HTERT RPE-1 (cell line): ENCODE data around the gene TNFRSF11A.

Source experiments
- in situ Hi-C: fragments of 300-500 bp; cut with MboI; formaldehyde crosslinking; loops from 4 replicates; pipeline ENCODE4 v1.14.3; 2020; ENCODE audit warnings: low sequenced_read_pairs

Gene TNFRSF11A

GRCh38 chr18:62341473-62341872 lies 16.4 kb downstream of the TNFRSF11A start:
- in situ Hi-C loops: no loop called here

- in situ Hi-C loops: no loop called here
Observed at GRCh38 chr18:62342884-62343283, 17.8 kb downstream of the TNFRSF11A start.

GRCh38 chr18:62343316-62343715 lies 18.2 kb downstream of the TNFRSF11A start:
- in situ Hi-C loops: no loop called here

GRCh38 chr18:62345909-62346308 lies 20.8 kb downstream of the TNFRSF11A start:
- in situ Hi-C loops: no loop called here

- in situ Hi-C loops: no loop called here
Observed at GRCh38 chr18:62346333-62347088, 21.4 kb downstream of the TNFRSF11A start.

GRCh38 chr18:62347089-62347506 lies 22.0 kb downstream of the TNFRSF11A start:
- in situ Hi-C loops: no loop called here

GRCh38 chr18:62348474-62348873 lies 23.4 kb downstream of the TNFRSF11A start:
- in situ Hi-C loops: no loop called here

GRCh38 chr18:62353170-62353569 lies 28.1 kb downstream of the TNFRSF11A start:
- in situ Hi-C loops: no loop called here

- in situ Hi-C loops: no loop called here
Observed at GRCh38 chr18:62354151-62354550, 29.0 kb downstream of the TNFRSF11A start.

GRCh38 chr18:62357079-62357719 lies 32.1 kb downstream of the TNFRSF11A start:
- in situ Hi-C loops: no loop called here

- in situ Hi-C loops: no loop called here
Observed at GRCh38 chr18:62360805-62361204, 35.7 kb downstream of the TNFRSF11A start.

- in situ Hi-C loops: no loop called here
Observed at GRCh38 chr18:62361288-62361687, 36.2 kb downstream of the TNFRSF11A start.

GRCh38 chr18:62364558-62364957 lies 39.4 kb downstream of the TNFRSF11A start:
- in situ Hi-C loops: no loop called here

GRCh38 chr18:62365420-62365819 lies 40.3 kb downstream of the TNFRSF11A start:
- in situ Hi-C loops: no loop called here

- in situ Hi-C loops: no loop called here
Observed at GRCh38 chr18:62366992-62367391, 41.9 kb downstream of the TNFRSF11A start.

GRCh38 chr18:62368100-62368499 lies 43.0 kb downstream of the TNFRSF11A start:
- in situ Hi-C loops: no loop called here

- in situ Hi-C loops: no loop called here
Observed at GRCh38 chr18:62369129-62369644, 44.1 kb downstream of the TNFRSF11A start.

GRCh38 chr18:62370366-62370765 lies 45.3 kb downstream of the TNFRSF11A start:
- in situ Hi-C loops: no loop called here

- in situ Hi-C loops: no loop called here
Observed at GRCh38 chr18:62371436-62371835, 46.3 kb downstream of the TNFRSF11A start.

- in situ Hi-C loops: no loop called here
Observed at GRCh38 chr18:62372156-62372555, 47.0 kb downstream of the TNFRSF11A start.

GRCh38 chr18:62372882-62373281 lies 47.8 kb downstream of the TNFRSF11A start:
- in situ Hi-C loops: no loop called here

GRCh38 chr18:62374410-62374965 lies 49.4 kb downstream of the TNFRSF11A start:
- in situ Hi-C loops: no loop called here
